ENCODE measurements around the gene NTHL1. TPM values are rescaled to one million over a fixed set of nuclear protein-coding genes. Genes with fewer than 3 reads are reported as not detected.

NTHL1 gene
- total and polyA plus RNA-seq, 2 of the 8 experiments (the other 6 are each of a cell fraction or from before 2014, with no cell fraction given) = 70.9 to 150 TPM

DNA sequence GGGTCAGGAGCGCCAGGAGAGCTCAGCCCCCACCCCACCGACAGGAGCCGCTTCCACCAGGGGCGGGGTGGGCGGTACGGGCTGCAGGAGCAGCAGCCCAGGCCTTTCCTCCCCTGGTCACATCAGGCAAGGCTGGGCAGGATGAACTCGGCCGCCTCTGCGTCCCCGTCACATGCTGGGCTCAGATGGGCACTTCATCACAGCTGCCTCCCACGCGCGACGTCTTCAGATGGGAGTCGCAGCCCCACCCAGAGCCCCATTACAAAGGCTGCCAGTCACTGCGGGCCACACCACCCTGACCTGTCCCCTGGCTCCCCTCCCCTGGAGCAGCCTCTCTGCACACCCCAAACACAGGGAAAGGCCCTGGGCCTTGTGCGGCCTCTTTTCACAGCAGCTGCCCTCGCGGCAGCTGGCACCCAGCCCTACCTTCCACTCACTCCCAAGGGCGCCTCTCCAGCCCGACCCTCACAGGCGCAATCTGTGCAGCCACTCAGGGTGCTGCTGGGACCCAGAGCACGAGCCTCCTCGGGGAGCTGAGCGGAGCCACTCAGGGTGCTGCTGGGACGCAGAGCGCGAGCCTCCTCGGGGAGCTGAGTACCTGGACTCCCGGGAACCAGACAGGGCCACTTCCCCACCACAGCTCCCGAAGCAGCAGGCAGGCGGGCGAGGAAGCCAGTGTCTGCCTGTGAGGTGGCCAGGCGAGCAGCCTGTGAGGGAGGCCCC lies 42.7 kb downstream of the NTHL1 start:
- Histone ChIP-seq H4K20me1 (replicated peaks in 1 of 2; ENCODE audit: control insufficient read depth in 1 of 2, insufficient read depth in 2 of 2, low read length in 2 of 2) (peaks cover 29 to 64% of the 10 kb centered on the region in 2 experiments), H2BK20ac (ENCODE audit: low read length) (no peak overlapping the region), H3K23me2 (ENCODE audit: low read depth, low read length) (peaks cover 8% of the 10 kb centered on the region; the same call in 1 of the 2 replicates), H3K9me3 (ENCODE audit: insufficient read depth in 2 of 2, low read depth in 1 of 2, low read length in 1 of 2) (no peaks in the 10 kb centered on the region), H3K4ac (replicated peaks; ENCODE audit: insufficient read length, low read depth, low read length) (no peak overlapping the region), H3K18ac (ENCODE audit: extremely low read depth, low read length) (no peak overlapping the region), H3K56ac (replicated peaks; ENCODE audit: insufficient read length, low read depth, low read length) (no peak overlapping the region), H2BK12ac (ENCODE audit: low read depth, low read length) (no peak overlapping the region), H2AFZ (ENCODE audit: low read length) (no peak overlapping the region), H4K8ac (ENCODE audit: extremely low read depth, insufficient read depth, low read length) (no peak overlapping the region; the same call in 1 of the 2 replicates), H3K36me3 (ENCODE audit: control insufficient read depth in 2 of 4, insufficient read depth in 4 of 4, low read length in 3 of 4) (peaks cover 14 to 29% (median 24%) of the 10 kb centered on the region in 4 experiments), H4K91ac (replicated peaks; ENCODE audit: insufficient read length, low read length) (no peak overlapping the region), H2AK5ac (ENCODE audit: low read depth, low read length) (no peak overlapping the region), H4K5ac (ENCODE audit: insufficient read length, low read depth, low read length) (no peak overlapping the region), H3K4me3 (ENCODE audit: extremely low read depth in 1 of 4, insufficient read depth in 2 of 4, low read depth in 3 of 4, low read length in 4 of 4) (no peak overlapping the region), H3K14ac (ENCODE audit: insufficient read length) (no peak overlapping the region), H3K4me2 (ENCODE audit: insufficient read depth in 1 of 2, low read depth in 2 of 2, low read length in 2 of 2) (peak overlapping the region in 1 of 2 experiments; percentile 63; a peak in 2 of 4 replicates), H3K27me3 (replicated peaks in 1 of 4; ENCODE audit: control insufficient read depth in 3 of 4, extremely low read depth in 1 of 4, insufficient read depth in 3 of 4, low read length in 3 of 4) (no peaks in the 10 kb centered on the region), H3K79me2 (ENCODE audit: control insufficient read depth in 1 of 2, insufficient read depth in 2 of 2, low read length in 2 of 2) (peaks cover 22 to 52% of the 10 kb centered on the region in 2 experiments; a peak in 3 of 4 replicates), H2BK5ac (ENCODE audit: low read depth, low read length) (0 out of 2 replicates have a peak overlapping the region, but pooled peaks have one; percentile 53), H3K27ac (ENCODE audit: low read depth, low read length) (no peak overlapping the region), H3K23ac (ENCODE audit: insufficient read length) (no peak overlapping the region), H2BK120ac (replicated peaks; ENCODE audit: low read depth, low read length) (no peak overlapping the region), H3K79me1 (ENCODE audit: low read depth, low read length) (peaks cover 9% of the 10 kb centered on the region; the same call in 1 of the 2 replicates), H2BK15ac (ENCODE audit: low read length) (no peak overlapping the region), H3K9ac (replicated peaks in 1 of 4; ENCODE audit: extremely low read depth in 1 of 4, low read depth in 3 of 4, low read length in 3 of 4) (no peak overlapping the region; a peak in 1 of 7 replicates), H3K4me1 (replicated peaks in 1 of 4; ENCODE audit: control insufficient read depth in 3 of 4, insufficient read depth in 4 of 4, low read length in 3 of 4) (peaks cover 0 to 33% (median 18%) of the 10 kb centered on the region in 4 experiments; a peak in 5 of 7 replicates)
- DNase-seq (ENCODE audit: low read depth in 1 of 2, low spot score in 2 of 2) = no peak
- POLR2A ChIA-PET (ENCODE audit: partially characterized antibody) = interaction anchor here (0.6 to 4.7 kb wide), 19 partner anchors 9 to 150 kb away, joined by 3 to 37 read pairs (median 5); partner anchors contain the start of genes NPW, RNF151, RPS2 and SYNGR3
- FAIRE-seq = no peak
- WGBS, 2 experiments (ENCODE audit: extremely low coverage in 1 of 2, insufficient coverage in 1 of 2, insufficient read length in 1 of 2, insufficient replicate concordance in 2 of 2, low coverage in 1 of 2, low lambda C conversion rate in 2 of 2, missing lambda C conversion rate in 1 of 2) = 96% methylated on average over 28 of the region's 34 CpGs; no CpG with 5 or more reads in 1 of the 2 experiments
- CTCF ChIA-PET (ENCODE audit: partially characterized antibody) = interaction anchor here (0.6 to 4.3 kb wide), 29 partner anchors 8 to 147 kb away, joined by 3 to 55 read pairs (median 7); partner anchors contain the start of genes NPW, NTHL1, SYNGR3 and TSC2
- TF ChIP-seq MAFK (IDR thresholded peaks at IDR 0.05; ENCODE audit: low read depth, low read length) = no peak
- TF ChIP-seq SRF (IDR thresholded peaks at IDR 0.05; ENCODE audit: low read depth, low read length) = no peak
- TF ChIP-seq CEBPB (IDR thresholded peaks at IDR 0.05; ENCODE audit: low read depth, low read length) = no peak
- TF ChIP-seq, protein P1, sequence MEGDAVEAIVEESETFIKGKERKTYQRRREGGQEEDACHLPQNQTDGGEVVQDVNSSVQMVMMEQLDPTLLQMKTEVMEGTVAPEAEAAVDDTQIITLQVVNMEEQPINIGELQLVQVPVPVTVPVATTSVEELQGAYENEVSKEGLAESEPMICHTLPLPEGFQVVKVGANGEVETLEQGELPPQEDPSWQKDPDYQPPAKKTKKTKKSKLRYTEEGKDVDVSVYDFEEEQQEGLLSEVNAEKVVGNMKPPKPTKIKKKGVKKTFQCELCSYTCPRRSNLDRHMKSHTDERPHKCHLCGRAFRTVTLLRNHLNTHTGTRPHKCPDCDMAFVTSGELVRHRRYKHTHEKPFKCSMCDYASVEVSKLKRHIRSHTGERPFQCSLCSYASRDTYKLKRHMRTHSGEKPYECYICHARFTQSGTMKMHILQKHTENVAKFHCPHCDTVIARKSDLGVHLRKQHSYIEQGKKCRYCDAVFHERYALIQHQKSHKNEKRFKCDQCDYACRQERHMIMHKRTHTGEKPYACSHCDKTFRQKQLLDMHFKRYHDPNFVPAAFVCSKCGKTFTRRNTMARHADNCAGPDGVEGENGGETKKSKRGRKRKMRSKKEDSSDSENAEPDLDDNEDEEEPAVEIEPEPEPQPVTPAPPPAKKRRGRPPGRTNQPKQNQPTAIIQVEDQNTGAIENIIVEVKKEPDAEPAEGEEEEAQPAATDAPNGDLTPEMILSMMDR (IDR thresholded peaks at IDR 0.05; ENCODE audit: control extremely low read depth in 1 of 3, insufficient read depth in 1 of 3, low read depth in 1 of 3, low read length in 3 of 3) = no peak
- TF ChIP-seq BACH1 (IDR thresholded peaks at IDR 0.05; ENCODE audit: low read length) = no peak
- TF ChIP-seq, protein P2, sequence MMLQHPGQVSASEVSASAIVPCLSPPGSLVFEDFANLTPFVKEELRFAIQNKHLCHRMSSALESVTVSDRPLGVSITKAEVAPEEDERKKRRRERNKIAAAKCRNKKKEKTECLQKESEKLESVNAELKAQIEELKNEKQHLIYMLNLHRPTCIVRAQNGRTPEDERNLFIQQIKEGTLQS (IDR thresholded peaks at IDR 0.05; ENCODE audit: insufficient read depth, low read depth, low read length) = no peak
- TF ChIP-seq EZH2 (IDR thresholded peaks at IDR 0.05; ENCODE audit: low read depth, low read length, severe bottlenecking) = no peak

Data from H1 (cell line).